Tibial nerve (tissue), 3 donors: Measurements from ENCODE around the gene NPFFR2.

Source experiments
- CTCF ChIP-seq, 5 experiments: fragments of 200-600 bp in 3 of 5; fragments of 450-650 bp in 2 of 5; sonication (generic) in 3 of 5; IDR thresholded peaks; one replicate each; pipeline ENCODE4 v1.5.1; 2016 to 2019; ENCODE audit warnings: antibody characterized with exemption in 5 of 5, mild to moderate bottlenecking in 3 of 5, moderate library complexity in 2 of 5
- POLR2A ChIP-seq, 2 donors: fragments of 450-650 bp; IDR thresholded peaks; one replicate each; pipeline ENCODE4 v1.6.1; 2017; ENCODE audit warnings: antibody characterized with exemption in 2 of 2, mild to moderate bottlenecking in 2 of 2, moderate library complexity in 2 of 2

GRCh38 chr4:72076562-72076961 is 44.8 kb downstream of the NPFFR2 start:
- peak in 1 of 5 experiments; percentile 2 for TF ChIP-seq CTCF (IDR thresholded peaks at IDR 0.05)
- TF ChIP-seq POLR2A (IDR thresholded peaks at IDR 0.05) = no peak
